Pancreas (tissue), 10 donors: ENCODE measurements around the gene NOS1AP. TPM values are rescaled to one million over a fixed set of nuclear protein-coding genes. Genes with fewer than 3 reads are reported as not detected.

ENCODE experiments used
- ATAC-seq, 4 donors: fragments of 200-7000 bp; cut with Tn5 transposase; one replicate each; pipeline versions ENCODE4 v1.8.0 to v1.9.1; 2020; ENCODE audit warnings: mild to moderate bottlenecking in 4 of 4, moderate library complexity in 4 of 4
- DNase-seq, 6 donors: peaks; one replicate each; pipeline ENCODE4 v3.0.0-alpha.2; 2020
- FAIRE-seq: peaks from 2 replicates; lab custom pipeline; 2012; peaks lifted over from hg19 to GRCh38; lab: Jason Lieb, UNC
- H3K27ac ChIP-seq, 4 donors: fragments of 200-600 bp; sonication (generic); 1 replicate in 3 of 4; 2 replicates in 1 of 4; pipeline versions ENCODE4 v1.5.0 to v1.8.0; 2020
- H3K27me3 ChIP-seq, 4 donors: fragments of 200-600 bp; one replicate each; pipeline ENCODE4 v1.8.0; 2021
- H3K36me3 ChIP-seq, 3 donors: fragments of 200-600 bp; sonication (generic) in 1 of 3; one replicate each; pipeline versions ENCODE4 v1.5.0 to v1.8.0; 2020 to 2021
- H3K4me1 ChIP-seq, 3 donors: fragments of 200-600 bp; one replicate each; pipeline ENCODE4 v1.8.0; 2021
- H3K4me3 ChIP-seq, 4 donors: fragments of 200-600 bp; sonication (generic) in 2 of 4; one replicate each; pipeline versions ENCODE4 v1.5.0 to v1.8.0; 2020 to 2021
- H3K9me3 ChIP-seq, 4 donors: fragments of 200-600 bp; one replicate each; pipeline ENCODE4 v1.8.0; 2021
- CTCF ChIP-seq, 4 donors: fragments of 200-600 bp; sonication (generic) in 3 of 4; IDR thresholded peaks; one replicate each; pipeline versions ENCODE4 v1.5.0 to v1.8.0; 2021; ENCODE audit warnings: antibody characterized with exemption in 4 of 4
- WGBS, 2 donors: extraction: QIAGEN DNeasy Blood & Tissue Kit; methylation state at CpG; one replicate each; pipeline ENCODE4 v1.1.7; 2013; 5-methylcytosine and 5-hydroxymethylcytosine counted together
- intact Hi-C, 3 donors: fragments of 100-400 bp; cut with DNase I; formaldehyde crosslinking; loops; one replicate each; pipeline versions ENCODE4 v1.11.1 to v1.14.2; 2022
- polyA plus RNA-seq, 2 donors: library from polyadenylated mRNA; stranded (reverse); fragments of 200-250 nt; gene quantifications; one replicate each; pipeline ENCODE4 v1.2.3, GENCODE V29; 2013
- total RNA-seq, 6 donors: library from RNA; stranded (reverse); fragmentation: NEBNext Ultra II Directional in 4 of 6; extraction: Animal tissue kit (Norgen Biotek cat#: 25700) in 4 of 6; gene quantifications; one replicate each; pipeline versions ENCODE4 v1.2.1 to v1.2.4, GENCODE V29; 2021 to 2023
- donor health status: healthy with polysubstance abuse.
- donor health status: DM: no; HTN: no; CAD: no; lungs with moderate emphysema.
- donor health status: DM: no; HTN: no; CAD: no.
- donor health status: control.
- donor health status: control.
- donor health status: Bipolar disorder and iron deficiency.
- donor health status: DM: yes; HTN: yes; CAD: no.
- donor health status: DM: no; HTN: no; CAD: no.
- donor health status: DM: no; HTN: no; CAD: no.
- donor health status: DM: yes; HTN: yes; CAD: no.

Gene NOS1AP
- total and polyA plus RNA-seq, 8 donors = 0.40 to 2.8 (median 1.7) TPM

DNA sequence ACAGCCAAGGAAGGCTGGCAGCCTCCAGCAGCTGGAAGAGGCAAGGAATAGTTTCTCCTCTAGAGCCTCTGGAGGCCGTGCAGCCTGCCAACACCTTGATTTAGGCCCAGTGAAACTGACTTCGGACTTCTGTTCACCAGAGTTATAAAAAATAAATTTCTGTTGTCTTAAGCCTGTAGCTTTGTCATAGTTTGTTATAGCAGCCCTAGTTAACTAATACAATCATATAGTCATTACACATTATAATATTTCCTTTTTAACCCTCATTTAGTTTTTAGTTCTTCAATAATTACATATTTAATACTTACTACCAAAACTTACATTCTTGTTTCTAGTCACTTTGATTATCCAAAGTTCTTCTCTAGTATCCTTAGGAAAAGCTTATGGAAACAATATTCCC is 20.3 kb downstream of the NOS1AP start:
- no peak overlapping the region for H3K4me3 ChIP-seq
- intact Hi-C loops = no loop called here
- ATAC-seq (no peak), FAIRE-seq (no peak), DNase-seq (no peak)
- no peaks in the 10 kb centered on the region for H3K9me3 ChIP-seq
- TF ChIP-seq CTCF (IDR thresholded peaks at IDR 0.05) = no peak
- WGBS, 2 donors = 93 to 97% methylated on average over 2 of the region's 2 CpGs
- no peaks in the 10 kb centered on the region for H3K4me1 ChIP-seq
- H3K27me3 ChIP-seq = no peaks in the 10 kb centered on the region
- no peaks in the 10 kb centered on the region for H3K36me3 ChIP-seq
- no peak overlapping the region for H3K27ac ChIP-seq

DNA sequence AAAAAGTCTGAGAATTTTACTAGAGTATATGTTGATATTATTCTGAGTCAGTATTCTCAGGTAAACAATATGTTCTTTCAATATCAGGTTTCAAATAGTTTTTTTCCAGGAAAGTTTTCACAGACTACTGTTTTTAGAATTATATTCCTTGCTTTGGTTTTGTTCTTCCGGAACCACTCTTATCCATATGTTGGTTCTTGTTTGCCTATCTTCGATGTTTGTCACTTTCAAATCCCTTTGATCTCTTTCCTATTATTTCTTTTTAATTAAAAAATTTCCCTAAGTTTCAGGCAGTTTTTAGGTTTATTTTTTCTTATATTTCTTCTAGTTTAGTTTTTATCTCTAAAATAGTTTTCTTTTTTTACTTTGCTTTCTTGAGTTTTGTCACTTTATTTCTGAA is 20.9 kb downstream of the NOS1AP start:
- no peak for DNase-seq
- 95 to 96% methylated on average over 2 of the region's 2 CpGs for WGBS, 2 donors
- Histone ChIP-seq H3K4me1 (no peaks in the 10 kb centered on the region), H3K27me3 (no peaks in the 10 kb centered on the region), H3K9me3 (no peaks in the 10 kb centered on the region), H3K27ac (no peak overlapping the region), H3K36me3 (no peaks in the 10 kb centered on the region), H3K4me3 (no peak overlapping the region)
- no peak for ATAC-seq
- intact Hi-C loops = no loop called here
- no peak for FAIRE-seq
- TF ChIP-seq CTCF (IDR thresholded peaks at IDR 0.05) = no peak

DNA sequence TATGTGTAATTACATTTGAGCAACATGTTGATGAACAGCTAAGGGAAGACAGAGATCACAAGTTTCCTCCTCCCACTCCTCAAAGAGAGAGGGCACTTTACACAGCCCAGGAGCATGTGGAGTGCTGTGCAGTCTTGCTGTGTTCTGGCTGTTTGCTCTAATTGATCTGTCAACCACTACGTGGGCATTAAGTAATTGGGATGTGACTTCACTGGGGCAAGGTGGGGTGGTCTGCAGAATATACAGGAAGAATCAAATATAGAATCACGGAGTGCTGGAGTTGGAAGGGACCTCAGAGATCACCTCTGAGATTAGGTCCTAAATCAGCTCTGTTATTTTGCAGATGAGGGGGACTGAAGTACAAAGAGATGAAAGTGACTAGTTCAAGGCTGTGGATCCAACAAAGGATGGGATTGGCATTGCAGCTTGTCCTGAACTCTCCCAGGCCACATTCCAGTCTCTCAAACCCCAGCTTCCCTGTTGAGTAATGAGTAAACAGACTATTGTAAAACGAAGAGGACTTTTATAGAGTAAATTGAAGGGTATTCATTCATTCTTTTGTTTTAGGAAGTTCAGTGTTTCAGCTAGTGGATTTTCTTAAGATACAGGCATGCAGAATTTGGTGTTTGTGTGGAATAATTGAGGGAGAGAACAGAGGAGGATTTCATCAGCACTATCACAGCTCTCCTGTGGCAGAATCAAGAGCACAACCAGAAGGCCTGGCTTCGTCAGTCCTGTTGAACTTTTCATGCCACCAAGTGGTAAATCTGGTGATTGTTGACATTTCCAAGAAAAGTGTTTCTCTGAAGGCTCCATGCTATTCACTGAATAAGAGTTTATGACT is 22.4 kb downstream of the NOS1AP start:
- Histone ChIP-seq H3K4me1 (no peaks in the 10 kb centered on the region), H3K27ac (no peak overlapping the region), H3K9me3 (no peaks in the 10 kb centered on the region), H3K4me3 (no peak overlapping the region), H3K27me3 (no peaks in the 10 kb centered on the region), H3K36me3 (no peaks in the 10 kb centered on the region)
- TF ChIP-seq CTCF (IDR thresholded peaks at IDR 0.05) = no peak
- ATAC-seq = peak in 1 of 4 donors; percentile 17
- FAIRE-seq = no peak
- 49 to 62% methylated on average over 4 of the region's 4 CpGs for WGBS, 2 donors
- DNase-seq = no peak
- intact Hi-C loops = no loop called here

- ATAC-seq = no peak
- Histone ChIP-seq H3K27ac (no peak overlapping the region), H3K4me3 (no peak overlapping the region), H3K9me3 (no peaks in the 10 kb centered on the region), H3K36me3 (no peaks in the 10 kb centered on the region), H3K27me3 (no peaks in the 10 kb centered on the region), H3K4me1 (no peaks in the 10 kb centered on the region)
- 98 to 100% methylated on average over 1 of the region's 1 CpG for WGBS, 2 donors
- FAIRE-seq = no peak
- TF ChIP-seq CTCF (IDR thresholded peaks at IDR 0.05) = no peak
- intact Hi-C loops = no loop called here
- no peak for DNase-seq
These were observed 23.6 kb downstream of the NOS1AP start for GRCh38 chr1:162093095-162093494.

DNA sequence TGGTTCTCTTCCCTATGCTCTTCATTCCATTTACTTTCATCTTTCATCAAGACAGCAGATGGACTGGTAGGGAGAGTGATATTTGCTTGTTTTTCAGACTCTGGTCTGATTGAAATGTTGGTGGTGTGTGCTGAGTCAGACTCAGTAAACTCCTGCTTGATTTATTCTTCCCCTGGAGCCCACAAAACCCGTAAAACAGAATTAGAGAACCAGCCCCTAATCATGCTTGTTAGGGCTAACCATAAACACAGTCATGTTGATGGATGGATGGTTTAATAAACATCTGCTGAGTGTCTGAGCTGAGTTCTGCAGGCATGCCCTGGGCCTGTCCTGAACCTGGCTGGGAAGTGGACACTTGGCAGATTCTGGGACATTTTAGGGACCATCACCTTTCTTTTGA is 24.8 kb downstream of the NOS1AP start:
- DNase-seq = no peak
- Histone ChIP-seq H3K27ac (no peak overlapping the region), H3K9me3 (no peaks in the 10 kb centered on the region), H3K36me3 (no peaks in the 10 kb centered on the region), H3K4me1 (no peaks in the 10 kb centered on the region), H3K4me3 (no peak overlapping the region), H3K27me3 (no peaks in the 10 kb centered on the region)
- no peak for ATAC-seq
- no peak for TF ChIP-seq CTCF (IDR thresholded peaks at IDR 0.05)
- intact Hi-C loops = no loop called here
- no peak for FAIRE-seq
- WGBS, 2 donors = 85 to 89% methylated on average over 1 of the region's 1 CpG
